ENCODE measurements around the gene NEB.

- TF ChIP-seq, protein P1, sequence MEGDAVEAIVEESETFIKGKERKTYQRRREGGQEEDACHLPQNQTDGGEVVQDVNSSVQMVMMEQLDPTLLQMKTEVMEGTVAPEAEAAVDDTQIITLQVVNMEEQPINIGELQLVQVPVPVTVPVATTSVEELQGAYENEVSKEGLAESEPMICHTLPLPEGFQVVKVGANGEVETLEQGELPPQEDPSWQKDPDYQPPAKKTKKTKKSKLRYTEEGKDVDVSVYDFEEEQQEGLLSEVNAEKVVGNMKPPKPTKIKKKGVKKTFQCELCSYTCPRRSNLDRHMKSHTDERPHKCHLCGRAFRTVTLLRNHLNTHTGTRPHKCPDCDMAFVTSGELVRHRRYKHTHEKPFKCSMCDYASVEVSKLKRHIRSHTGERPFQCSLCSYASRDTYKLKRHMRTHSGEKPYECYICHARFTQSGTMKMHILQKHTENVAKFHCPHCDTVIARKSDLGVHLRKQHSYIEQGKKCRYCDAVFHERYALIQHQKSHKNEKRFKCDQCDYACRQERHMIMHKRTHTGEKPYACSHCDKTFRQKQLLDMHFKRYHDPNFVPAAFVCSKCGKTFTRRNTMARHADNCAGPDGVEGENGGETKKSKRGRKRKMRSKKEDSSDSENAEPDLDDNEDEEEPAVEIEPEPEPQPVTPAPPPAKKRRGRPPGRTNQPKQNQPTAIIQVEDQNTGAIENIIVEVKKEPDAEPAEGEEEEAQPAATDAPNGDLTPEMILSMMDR (IDR thresholded peaks at IDR 0.05), result no peak
- no peak for TF ChIP-seq POLR2A (IDR thresholded peaks at IDR 0.05)
These were observed 178.2 kb downstream of the NEB start for GRCh38 chr2:151556121-151556520.
